Measurements from ENCODE around the gene LRRN4. TPM values are rescaled to one million over a fixed set of nuclear protein-coding genes. Genes with fewer than 3 reads are reported as not detected.
"Not testable (repeated sequence)": the region's sequence is repeated elsewhere in the genome, so short reads cannot be mapped to it uniquely, and the experiment has no call there.

LRRN4 gene
- total RNA-seq, 2 donors from 2014 or later = not detected

- no peak for DNase-seq
- H3K4me1 Mint-ChIP-seq = peaks cover 3% of the 10 kb centered on the region
- H3K27me3 Mint-ChIP-seq = peaks cover 69% of the 10 kb centered on the region
- ATAC-seq = no peak
- no peaks in the 10 kb centered on the region for H3K9me3 ChIP-seq (ENCODE audit: control insufficient read depth, low read length, poor library complexity, severe bottlenecking)
- H3K27ac Mint-ChIP-seq = no peak overlapping the region
- H3K36me3 Mint-ChIP-seq (ENCODE audit: low read depth) = no peaks in the 10 kb centered on the region
- H3K4me3 Mint-ChIP-seq = no peak overlapping the region
Observed at GRCh38 chr20:6055981-6056569, 2.2 kb upstream of the LRRN4 start.

DNA sequence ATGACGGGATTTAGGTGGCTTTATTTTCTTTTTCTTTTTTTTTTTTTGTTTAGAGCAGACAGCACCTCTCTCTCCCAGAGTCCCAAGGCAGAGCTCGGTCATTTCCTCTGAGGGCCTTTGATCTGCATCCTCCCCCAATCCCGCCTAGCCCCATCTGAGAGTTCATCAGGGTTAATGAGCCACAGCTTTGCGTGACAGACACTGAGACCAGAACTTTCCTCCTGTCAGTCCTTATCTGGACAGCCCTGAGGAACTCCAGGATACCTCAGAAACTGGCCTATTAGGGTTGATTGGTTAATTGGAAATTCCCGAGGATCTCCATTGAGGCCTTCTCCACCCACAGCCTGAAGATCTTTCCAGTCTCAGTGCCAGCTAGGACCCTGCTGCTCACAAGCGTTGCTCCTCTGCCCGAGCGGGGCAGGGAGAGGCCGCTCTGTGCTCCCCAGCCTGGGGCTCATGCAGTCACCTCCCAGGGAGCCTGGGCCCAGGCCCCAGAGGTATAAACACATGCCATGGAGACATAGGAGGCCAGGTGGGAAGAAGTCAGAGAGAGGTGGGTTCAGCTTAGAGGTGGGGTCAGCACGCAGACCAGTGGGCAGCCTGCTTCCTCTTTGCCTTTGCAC lies 1.4 kb upstream of the LRRN4 start:
- peaks cover 3% of the 10 kb centered on the region for H3K4me1 Mint-ChIP-seq
- ATAC-seq = no peak
- H3K27ac Mint-ChIP-seq = no peak overlapping the region
- DNase-seq = no peak
- no peaks in the 10 kb centered on the region for H3K36me3 Mint-ChIP-seq (ENCODE audit: low read depth)
- no peaks in the 10 kb centered on the region for H3K9me3 ChIP-seq (ENCODE audit: control insufficient read depth, low read length, poor library complexity, severe bottlenecking)
- H3K27me3 Mint-ChIP-seq = peaks cover 77% of the 10 kb centered on the region
- H3K4me3 Mint-ChIP-seq = no peak overlapping the region

DNA sequence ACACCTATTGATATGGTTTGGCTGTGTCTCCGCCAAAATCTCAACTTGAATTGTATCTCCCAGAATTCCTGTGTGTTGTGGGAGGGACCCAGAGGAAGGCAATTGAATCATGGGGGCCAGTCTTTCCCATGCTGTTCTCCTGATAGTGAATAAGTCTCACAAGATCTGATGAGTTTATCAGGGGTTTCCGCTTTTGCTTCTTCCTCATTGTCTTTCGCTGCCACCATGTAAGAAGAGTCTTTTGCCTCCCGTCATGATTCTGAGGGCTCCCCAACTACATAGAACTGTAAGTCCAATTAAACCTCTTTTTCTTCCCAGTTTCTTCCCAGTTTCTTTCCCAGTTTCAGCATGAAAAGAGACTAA lies 810 bp upstream of the LRRN4 start:
- H3K36me3 Mint-ChIP-seq (ENCODE audit: low read depth); H3K9me3 ChIP-seq (ENCODE audit: control insufficient read depth, low read length, poor library complexity, severe bottlenecking); ATAC-seq; DNase-seq; H3K27ac Mint-ChIP-seq; H3K4me3 Mint-ChIP-seq; H3K4me1 Mint-ChIP-seq: not testable (repeated sequence)
- peaks cover 74% of the 10 kb centered on the region for H3K27me3 Mint-ChIP-seq

DNA sequence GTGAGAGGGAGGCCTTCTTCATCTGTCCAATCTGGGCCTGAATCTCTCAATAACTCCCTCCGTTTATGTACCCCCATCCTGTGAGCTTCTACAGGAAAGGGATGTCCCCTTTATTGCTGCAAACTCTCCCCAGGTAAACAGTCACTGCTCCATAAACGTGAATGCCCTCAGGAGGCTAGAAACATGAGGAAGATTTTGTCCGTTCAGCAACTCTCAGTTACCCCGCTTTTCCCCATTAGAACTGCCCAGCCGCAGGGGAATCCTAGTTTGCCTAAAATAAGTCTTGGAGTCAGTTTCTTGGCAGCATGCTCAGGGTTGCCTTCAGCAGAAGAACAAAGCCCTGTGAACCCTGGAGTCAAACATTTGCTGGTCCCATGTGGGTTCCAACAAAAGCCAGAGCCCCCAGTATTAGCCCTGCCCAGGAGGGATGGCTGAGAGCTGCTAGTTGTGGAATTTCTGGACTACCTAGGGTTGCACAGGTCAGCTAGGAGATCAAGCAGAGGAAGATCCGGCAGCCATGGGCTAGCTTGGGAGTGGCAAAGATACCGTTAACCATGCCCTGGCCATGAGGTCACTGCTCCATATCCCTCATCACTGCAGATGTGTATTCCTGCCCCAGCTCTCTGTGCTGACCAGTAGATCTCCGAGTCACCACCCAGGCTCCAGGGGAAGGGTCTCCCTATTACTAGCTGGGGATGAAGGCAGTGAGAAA lies 640 bp downstream of the LRRN4 start:
- Mint-ChIP-seq H3K27ac (no peak overlapping the region), H3K36me3 (ENCODE audit: low read depth) (no peaks in the 10 kb centered on the region)

DNA sequence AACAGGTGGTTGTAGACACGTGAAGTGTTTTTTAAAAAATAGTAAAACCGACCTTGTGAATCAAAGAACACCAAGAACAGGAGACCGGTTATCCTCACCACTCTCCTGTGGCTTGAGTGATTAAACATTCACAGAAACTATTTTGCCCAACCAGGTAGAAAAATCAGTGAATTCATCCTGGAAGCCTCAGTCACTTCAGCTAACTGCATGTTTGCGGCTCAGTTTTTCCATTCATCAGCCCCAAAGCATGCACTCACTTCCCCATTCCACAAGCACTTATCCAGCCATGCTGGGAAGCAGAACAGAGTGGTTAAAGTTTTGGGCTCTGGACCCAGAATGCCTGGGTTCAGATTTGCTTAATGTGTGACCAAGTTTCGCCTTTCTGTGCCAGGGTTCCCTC lies 2.4 kb downstream of the LRRN4 start:
- H3K9me3 ChIP-seq (ENCODE audit: control insufficient read depth, low read length, poor library complexity, severe bottlenecking) = no peaks in the 10 kb centered on the region
- no peaks in the 10 kb centered on the region for H3K36me3 Mint-ChIP-seq (ENCODE audit: low read depth)
- H3K27ac Mint-ChIP-seq = no peak overlapping the region
- ATAC-seq = no peak
- H3K4me3 Mint-ChIP-seq = no peak overlapping the region
- no peak for DNase-seq
- peaks cover 3% of the 10 kb centered on the region for H3K4me1 Mint-ChIP-seq
- peaks cover 46% of the 10 kb centered on the region for H3K27me3 Mint-ChIP-seq

More for the DNA sequence above, 640 bp downstream of the LRRN4 start:
- H3K9me3 ChIP-seq (ENCODE audit: control insufficient read depth, low read length, poor library complexity, severe bottlenecking) = no peaks in the 10 kb centered on the region
- Mint-ChIP-seq H3K4me1 (peaks cover 3% of the 10 kb centered on the region), H3K27me3 (peaks cover 59% of the 10 kb centered on the region), H3K4me3 (no peak overlapping the region)
- no peak for DNase-seq
- ATAC-seq = no peak

GRCh38 chr20:6048391-6048790 lies 5.5 kb downstream of the LRRN4 start:
- Mint-ChIP-seq H3K4me3 (no peak overlapping the region), H3K27me3 (peaks cover 25% of the 10 kb centered on the region), H3K27ac (no peak overlapping the region), H3K36me3 (ENCODE audit: low read depth) (no peaks in the 10 kb centered on the region), H3K4me1 (peaks cover 3% of the 10 kb centered on the region)
- H3K9me3 ChIP-seq (ENCODE audit: control insufficient read depth, low read length, poor library complexity, severe bottlenecking) = no peaks in the 10 kb centered on the region
- DNase-seq (no peak), ATAC-seq (no peak)

DNA sequence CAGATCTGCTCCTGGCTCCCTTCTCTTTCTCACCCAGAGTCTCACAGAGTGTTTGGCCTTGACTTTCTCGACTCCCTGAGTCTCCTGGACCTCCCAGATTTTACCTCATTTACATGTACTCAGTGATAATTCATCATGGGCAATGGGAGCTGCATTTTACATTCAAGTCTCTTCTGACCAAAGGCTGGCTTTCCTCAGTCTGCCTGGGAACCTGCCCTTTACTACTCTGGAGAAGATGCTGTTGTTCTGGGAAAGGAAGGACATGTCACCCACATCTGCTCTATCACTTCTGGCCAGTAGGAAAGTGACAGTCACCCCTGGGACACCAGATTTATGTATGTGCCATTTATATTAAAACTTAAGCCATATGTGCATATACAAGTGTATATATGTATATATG lies 7.4 kb downstream of the LRRN4 start:
- no peaks in the 10 kb centered on the region for H3K9me3 ChIP-seq (ENCODE audit: control insufficient read depth, low read length, poor library complexity, severe bottlenecking)
- DNase-seq = no peak
- Mint-ChIP-seq H3K4me3 (no peak overlapping the region), H3K27me3 (peaks cover 13% of the 10 kb centered on the region), H3K4me1 (no peaks in the 10 kb centered on the region), H3K36me3 (ENCODE audit: low read depth) (no peaks in the 10 kb centered on the region), H3K27ac (no peak overlapping the region)
- no peak for ATAC-seq

DNA sequence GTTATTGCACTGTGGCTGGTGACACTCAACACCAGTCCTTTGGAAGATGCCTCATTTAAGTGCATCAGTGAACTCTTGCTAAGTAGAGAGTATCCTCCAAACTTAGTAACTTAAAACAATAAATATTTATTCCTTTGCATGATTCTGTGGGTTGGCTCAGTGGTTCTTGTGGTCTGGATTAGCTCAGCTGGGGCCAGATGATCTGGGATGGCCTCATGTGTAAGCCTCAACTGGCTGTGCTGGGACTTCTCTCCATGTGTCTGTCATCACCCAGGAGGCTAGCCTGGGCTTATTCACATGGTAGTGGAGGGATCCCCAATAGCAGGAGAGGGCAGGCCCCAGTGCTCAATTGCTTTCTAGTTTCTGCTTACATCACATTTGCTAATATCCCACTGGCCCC lies 8.3 kb downstream of the LRRN4 start:
- Mint-ChIP-seq H3K36me3 (ENCODE audit: low read depth) (peaks cover under 1% of the 10 kb centered on the region), H3K4me3 (no peak overlapping the region), H3K27me3 (peaks cover 5% of the 10 kb centered on the region), H3K27ac (no peak overlapping the region), H3K4me1 (no peaks in the 10 kb centered on the region)
- ATAC-seq = no peak
- no peaks in the 10 kb centered on the region for H3K9me3 ChIP-seq (ENCODE audit: control insufficient read depth, low read length, poor library complexity, severe bottlenecking)
- DNase-seq = no peak

- no peak overlapping the region for H3K4me3 Mint-ChIP-seq
- ATAC-seq (no peak), DNase-seq (no peak)
- H3K36me3 Mint-ChIP-seq (ENCODE audit: low read depth) = peaks cover 3% of the 10 kb centered on the region
- H3K27ac Mint-ChIP-seq = no peak overlapping the region
- H3K27me3 Mint-ChIP-seq = no peaks in the 10 kb centered on the region
- H3K9me3 ChIP-seq (ENCODE audit: control insufficient read depth, low read length, poor library complexity, severe bottlenecking) = no peaks in the 10 kb centered on the region
- no peaks in the 10 kb centered on the region for H3K4me1 Mint-ChIP-seq
Observed at GRCh38 chr20:6044115-6044514, 9.7 kb downstream of the LRRN4 start.

DNA sequence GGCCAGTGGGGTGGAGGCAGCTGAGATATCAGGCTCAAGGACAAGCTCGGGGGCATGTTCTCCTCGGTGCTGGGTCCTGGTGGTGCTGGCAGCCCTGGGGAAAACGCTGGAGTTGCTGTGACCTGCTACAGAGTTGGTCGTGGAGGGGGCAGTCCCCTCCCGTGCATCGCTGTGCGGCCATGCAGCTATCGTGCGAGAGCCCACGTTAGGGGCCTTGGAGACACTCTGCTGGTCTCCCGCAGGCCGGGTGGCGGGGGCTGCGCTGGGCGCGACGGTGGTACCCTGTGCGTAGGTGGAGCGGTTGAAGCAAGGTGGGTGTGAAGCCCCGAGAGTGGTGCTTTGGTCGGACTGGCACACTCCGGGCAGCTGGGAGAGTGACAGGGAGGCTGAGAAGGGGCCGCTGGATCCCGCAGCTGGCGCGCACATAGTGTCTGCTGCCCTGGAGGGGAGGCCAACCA lies 12.0 kb downstream of the LRRN4 start:
- H3K36me3 Mint-ChIP-seq (ENCODE audit: low read depth) = peaks cover 3% of the 10 kb centered on the region
- no peak overlapping the region for H3K27ac Mint-ChIP-seq
- no peak overlapping the region for H3K4me3 Mint-ChIP-seq
- H3K27me3 Mint-ChIP-seq = no peaks in the 10 kb centered on the region
- no peaks in the 10 kb centered on the region for H3K9me3 ChIP-seq (ENCODE audit: control insufficient read depth, low read length, poor library complexity, severe bottlenecking)
- no peak for DNase-seq
- no peaks in the 10 kb centered on the region for H3K4me1 Mint-ChIP-seq
- no peak for ATAC-seq

DNA sequence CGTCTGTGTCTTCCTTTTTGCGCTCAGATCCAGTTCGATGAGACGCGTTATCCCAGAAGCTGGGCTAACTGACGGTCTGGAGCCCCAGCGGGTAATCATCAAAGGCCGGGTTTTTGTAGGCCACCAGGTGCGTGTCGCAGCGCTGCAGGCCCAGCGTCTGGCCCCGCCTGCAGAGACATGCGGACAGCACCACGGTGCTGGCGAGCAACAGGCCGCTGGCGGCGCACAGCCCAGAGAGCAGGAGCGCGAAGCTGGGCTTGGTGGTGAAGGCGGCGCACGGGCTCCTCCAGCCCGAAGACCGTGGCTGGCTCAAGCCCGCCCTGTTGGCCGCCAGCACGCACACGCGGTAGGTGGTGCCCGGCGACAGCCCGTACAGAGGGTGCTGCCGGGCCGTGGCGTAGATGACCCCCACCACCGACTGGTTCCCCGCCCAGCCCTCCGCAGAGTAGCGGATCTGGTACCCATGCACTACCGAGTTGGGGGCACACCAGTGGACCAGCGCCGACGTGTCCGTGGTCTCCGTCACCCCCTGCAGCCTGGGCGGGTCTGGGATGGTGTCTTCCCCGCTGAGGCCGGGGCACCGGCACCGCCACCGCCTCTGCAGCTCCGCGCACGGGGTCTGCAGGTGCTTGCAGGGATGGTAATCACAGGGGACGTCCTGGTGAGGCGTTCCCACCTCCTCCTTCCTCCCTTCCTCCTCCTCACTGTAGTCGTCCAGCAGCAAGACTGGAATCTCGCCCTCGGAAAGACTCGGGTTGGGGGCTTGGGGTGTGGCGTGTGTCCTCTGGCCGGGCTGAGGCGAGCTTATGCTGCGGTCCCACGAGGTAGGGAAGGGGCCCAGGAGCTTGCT lies 12.7 kb downstream of the LRRN4 start:
- Mint-ChIP-seq H3K4me3 (no peak overlapping the region), H3K36me3 (ENCODE audit: low read depth) (peaks cover 3% of the 10 kb centered on the region), H3K4me1 (no peaks in the 10 kb centered on the region), H3K27ac (no peak overlapping the region), H3K27me3 (no peaks in the 10 kb centered on the region)
- no peak for DNase-seq
- ATAC-seq = no peak
- H3K9me3 ChIP-seq (ENCODE audit: control insufficient read depth, low read length, poor library complexity, severe bottlenecking) = no peaks in the 10 kb centered on the region

DNA sequence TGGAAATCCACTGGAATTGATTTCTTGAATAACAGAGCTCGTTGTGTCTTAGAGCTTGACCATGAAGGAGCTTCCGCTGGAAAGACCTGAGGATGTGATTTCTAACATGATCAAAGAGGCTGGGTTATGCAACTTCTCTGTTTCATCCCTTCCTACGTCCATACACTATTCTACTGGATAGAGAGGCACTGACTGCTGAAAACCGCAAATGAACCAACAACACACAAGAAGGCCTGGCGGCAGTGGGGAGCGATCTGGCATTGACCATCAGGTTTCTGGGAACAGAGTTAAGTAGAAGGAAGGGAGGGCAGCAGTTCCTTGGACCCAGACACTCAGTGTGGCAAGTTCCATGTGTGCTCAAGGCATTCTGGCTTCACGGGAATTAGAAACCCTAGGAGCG lies 13.3 kb downstream of the LRRN4 start:
- no peak for ATAC-seq
- H3K27me3 Mint-ChIP-seq = no peaks in the 10 kb centered on the region

GRCh38 chr20:6039766-6040165 lies 14.1 kb downstream of the LRRN4 start:
- no peak for ATAC-seq
- Mint-ChIP-seq H3K4me1 (no peaks in the 10 kb centered on the region), H3K36me3 (ENCODE audit: low read depth) (peaks cover 3% of the 10 kb centered on the region), H3K4me3 (no peak overlapping the region), H3K27me3 (no peaks in the 10 kb centered on the region), H3K27ac (no peak overlapping the region)
- no peak for DNase-seq
- H3K9me3 ChIP-seq (ENCODE audit: control insufficient read depth, low read length, poor library complexity, severe bottlenecking) = no peaks in the 10 kb centered on the region

More for the DNA sequence above, 13.3 kb downstream of the LRRN4 start:
- H3K9me3 ChIP-seq (ENCODE audit: control insufficient read depth, low read length, poor library complexity, severe bottlenecking) = no peaks in the 10 kb centered on the region
- Mint-ChIP-seq H3K36me3 (ENCODE audit: low read depth) (peaks cover 3% of the 10 kb centered on the region), H3K27ac (no peak overlapping the region), H3K4me1 (no peaks in the 10 kb centered on the region), H3K4me3 (no peak overlapping the region)
- no peak for DNase-seq

Data from T-helper 17 cell (primary cell).